GM23338 (cell line): ENCODE data around the gene SPIRE1. TPM values are rescaled to one million over a fixed set of nuclear protein-coding genes. Genes with fewer than 3 reads are reported as not detected.
A peak's percentile ranks its signal among the peaks of the same experiment; 100 is the strongest.

Source experiments
- ATAC-seq: fragments of 200-7000 bp; cut with Tn5 transposase; 3 replicates; pipeline ENCODE4 v1.9.1; 2020
- DNase-seq: peaks from one replicate; pipeline ENCODE4 v3.0.0-alpha.2; 2015; ENCODE audit warnings: low spot score
- H2AFZ ChIP-seq: fragments of 200-600 bp; sonication (generic); 2 replicates; pipeline ENCODE4 v1.8.0; 2016; ENCODE audit warnings: antibody characterized with exemption, mild to moderate bottlenecking, moderate library complexity
- H3F3A ChIP-seq: fragments of 200-600 bp; sonication (generic); replicated peaks from 2 replicates; pipeline ENCODE4 v1.8.0; 2017; ENCODE audit warnings: antibody characterized with exemption, mixed run types, low read depth
- H3K27ac ChIP-seq: fragments of 200-600 bp; sonication (generic); 2 replicates; pipeline ENCODE4 v1.6.1; 2016; ENCODE audit warnings: low read depth
- H3K27me3 ChIP-seq: fragments of 200-600 bp; sonication (generic); 2 replicates; pipeline ENCODE4 v1.8.0; 2016; ENCODE audit warnings: mild to moderate bottlenecking, mixed run types, moderate library complexity; ENCODE audit not compliant: insufficient read depth
- H3K36me3 ChIP-seq: fragments of 200-600 bp; sonication (generic); 2 replicates; pipeline ENCODE4 v1.8.0; 2016; ENCODE audit warnings: mild to moderate bottlenecking; ENCODE audit not compliant: insufficient read depth
- H3K4me1 ChIP-seq: fragments of 200-600 bp; sonication (generic); 2 replicates; pipeline ENCODE4 v1.8.0; 2016; ENCODE audit warnings: mild to moderate bottlenecking, moderate library complexity; ENCODE audit not compliant: insufficient read depth
- H3K4me2 ChIP-seq: fragments of 200-600 bp; sonication (generic); 2 replicates; pipeline ENCODE4 v1.7.1; 2017; ENCODE audit warnings: mixed run types
- H3K4me3 ChIP-seq: fragments of 200-600 bp; sonication (generic); 2 replicates; pipeline ENCODE4 v1.6.1; 2016; ENCODE audit warnings: mixed run types
- H3K79me2 ChIP-seq: fragments of 200-600 bp; sonication (generic); replicated peaks from 2 replicates; pipeline ENCODE4 v1.8.0; 2017; ENCODE audit warnings: mild to moderate bottlenecking; ENCODE audit not compliant: insufficient read depth
- H3K9me2 ChIP-seq: fragments of 200-600 bp; sonication (generic); 2 replicates; pipeline ENCODE4 v1.8.0; 2017; ENCODE audit not compliant: insufficient read depth
- H4K20me1 ChIP-seq: fragments of 200-600 bp; sonication (generic); replicated peaks from 2 replicates; pipeline ENCODE4 v1.8.0; 2017; ENCODE audit warnings: mild to moderate bottlenecking; ENCODE audit not compliant: insufficient read depth
- H3K27ac Mint-ChIP-seq: 2 replicates; pipeline ENCODE4 v1.8.0; 2020; ENCODE audit warnings: inconsistent platforms, mild to moderate bottlenecking, moderate library complexity, mixed read lengths
- H3K27me3 Mint-ChIP-seq: 3 replicates; pipeline ENCODE4 v1.8.0; 2022; ENCODE audit warnings: low read depth, mild to moderate bottlenecking, moderate library complexity, mixed read lengths, inconsistent platforms; ENCODE audit not compliant: insufficient read depth, poor library complexity
- H3K36me3 Mint-ChIP-seq: 3 replicates; pipeline ENCODE4 v1.8.0; 2021; ENCODE audit warnings: low read depth, mild to moderate bottlenecking, inconsistent platforms, moderate library complexity, mixed read lengths
- H3K4me1 Mint-ChIP-seq: 3 replicates; pipeline ENCODE4 v1.8.0; 2020; ENCODE audit warnings: mild to moderate bottlenecking, inconsistent platforms, mixed read lengths
- H3K4me3 Mint-ChIP-seq: 3 replicates; pipeline ENCODE4 v1.8.0; 2021; ENCODE audit warnings: moderate library complexity, mild to moderate bottlenecking, inconsistent platforms, mixed read lengths
- H3K9me3 Mint-ChIP-seq: 3 replicates; pipeline ENCODE4 v1.8.0; 2020; ENCODE audit warnings: moderate library complexity, mild to moderate bottlenecking, inconsistent platforms, mixed read lengths
- CREB1 ChIP-seq: fragments of 250-450 bp; sonication (Bioruptor Pico); IDR thresholded peaks from 2 replicates; pipeline ENCODE4 v1.5.0; 2020; ENCODE audit warnings: low read depth, mild to moderate bottlenecking, moderate library complexity
- ETS1 ChIP-seq: IDR thresholded peaks from 2 replicates; pipeline ENCODE4 v1.6.1; 2016; ENCODE audit warnings: antibody characterized with exemption
- EZH2 ChIP-seq: fragments of 200-600 bp; sonication (generic); IDR thresholded peaks from one replicate; pipeline ENCODE4 v1.8.0; 2017; ENCODE audit warnings: antibody characterized with exemption, mild to moderate bottlenecking, low read depth; ENCODE audit not compliant: unreplicated experiment
- EZH2phosphoT487 ChIP-seq: fragments of 200-600 bp; sonication (generic); IDR thresholded peaks from one replicate; pipeline ENCODE4 v1.8.1; 2018; ENCODE audit warnings: antibody characterized with exemption; ENCODE audit not compliant: unreplicated experiment
- JUNB ChIP-seq: IDR thresholded peaks from one replicate; pipeline ENCODE4 v1.6.1; 2016; ENCODE audit warnings: antibody characterized with exemption; ENCODE audit not compliant: unreplicated experiment
- NANOG ChIP-seq: IDR thresholded peaks from 2 replicates; pipeline ENCODE4 v1.6.1; 2016; ENCODE audit warnings: antibody characterized with exemption, borderline replicate concordance
- POLR2AphosphoS5 ChIP-seq: IDR thresholded peaks from 2 replicates; pipeline ENCODE4 v1.6.1; 2016; ENCODE audit warnings: antibody characterized with exemption, low read depth
- STAT1 ChIP-seq: IDR thresholded peaks from one replicate; pipeline ENCODE4 v1.6.1; 2016; ENCODE audit warnings: antibody characterized with exemption; ENCODE audit not compliant: unreplicated experiment
- ZNF114 ChIP-seq: fragments of 250-450 bp; sonication (Bioruptor Pico); IDR thresholded peaks from 2 replicates; pipeline ENCODE4 v1.5.0; 2020; ENCODE audit warnings: mild to moderate bottlenecking, moderate library complexity
- ZNF331 ChIP-seq: fragments of 250-450 bp; sonication (Bioruptor Pico); IDR thresholded peaks from 2 replicates; pipeline ENCODE4 v1.5.0; 2020; ENCODE audit warnings: low read depth, mild to moderate bottlenecking, moderate library complexity
- polyA plus RNA-seq: library from polyadenylated mRNA; unstranded; fragments of >200 nt; fragmentation: Nextera tagmentation; extraction: Ambion mirVana; gene quantifications from 2 replicates; pipeline ENCODE4 v1.2.1, GENCODE V29; 2016
- total RNA-seq: library from RNA; depleted of rRNA; stranded (reverse); fragments of >200 nt; shearing (Covaris generic); gene quantifications from 2 replicates; pipeline ENCODE4 v1.2.3, GENCODE V29; 2014
- TF ChIP-seq, protein P1 (sequence below): fragments of 250-450 bp; sonication (Bioruptor Pico); IDR thresholded peaks from 2 replicates; pipeline ENCODE4 v1.5.0; 2020; ENCODE audit warnings: mild to moderate bottlenecking, moderate library complexity
- TF ChIP-seq, protein P2 (sequence below): IDR thresholded peaks from one replicate; pipeline ENCODE4 v1.6.1; 2018; ENCODE audit warnings: antibody characterized with exemption; ENCODE audit not compliant: unreplicated experiment
- TF ChIP-seq, protein P3 (sequence below), 2 experiments: fragments of 200-600 bp in 1 of 2; sonication (generic) in 1 of 2; conservative IDR thresholded peaks; 2 replicates each; pipeline versions ENCODE4 v1.5.1 to v1.6.1; 2016 to 2017; ENCODE audit warnings: antibody characterized with exemption in 2 of 2, low read depth in 2 of 2, mild to moderate bottlenecking in 2 of 2, moderate library complexity in 1 of 2

Gene SPIRE1
- total and polyA plus RNA-seq, 2 experiments from 2014 or later, result 2.9 to 15.5 TPM

GRCh38 chr18:12397254-12397653, 260.7 kb downstream of the SPIRE1 start:
- no peak overlapping the region for H3K4me3 Mint-ChIP-seq
- Histone ChIP-seq H4K20me1 (no peaks in the 10 kb centered on the region), H2AFZ (peak overlapping the region; percentile 74; the same call in 1 of the 2 replicates), H3K4me3 (no peak overlapping the region), H3K27ac (no peak overlapping the region), H3F3A (no peaks in the 10 kb centered on the region), H3K79me2 (no peaks in the 10 kb centered on the region), H3K36me3 (no peaks in the 10 kb centered on the region), H3K4me1 (no peaks in the 10 kb centered on the region; the same call in 1 of the 2 replicates), H3K27me3 (no peaks in the 10 kb centered on the region), H3K9me2 (no peaks in the 10 kb centered on the region), H3K4me2 (no peak overlapping the region)
- TF ChIP-seq, protein P1, sequence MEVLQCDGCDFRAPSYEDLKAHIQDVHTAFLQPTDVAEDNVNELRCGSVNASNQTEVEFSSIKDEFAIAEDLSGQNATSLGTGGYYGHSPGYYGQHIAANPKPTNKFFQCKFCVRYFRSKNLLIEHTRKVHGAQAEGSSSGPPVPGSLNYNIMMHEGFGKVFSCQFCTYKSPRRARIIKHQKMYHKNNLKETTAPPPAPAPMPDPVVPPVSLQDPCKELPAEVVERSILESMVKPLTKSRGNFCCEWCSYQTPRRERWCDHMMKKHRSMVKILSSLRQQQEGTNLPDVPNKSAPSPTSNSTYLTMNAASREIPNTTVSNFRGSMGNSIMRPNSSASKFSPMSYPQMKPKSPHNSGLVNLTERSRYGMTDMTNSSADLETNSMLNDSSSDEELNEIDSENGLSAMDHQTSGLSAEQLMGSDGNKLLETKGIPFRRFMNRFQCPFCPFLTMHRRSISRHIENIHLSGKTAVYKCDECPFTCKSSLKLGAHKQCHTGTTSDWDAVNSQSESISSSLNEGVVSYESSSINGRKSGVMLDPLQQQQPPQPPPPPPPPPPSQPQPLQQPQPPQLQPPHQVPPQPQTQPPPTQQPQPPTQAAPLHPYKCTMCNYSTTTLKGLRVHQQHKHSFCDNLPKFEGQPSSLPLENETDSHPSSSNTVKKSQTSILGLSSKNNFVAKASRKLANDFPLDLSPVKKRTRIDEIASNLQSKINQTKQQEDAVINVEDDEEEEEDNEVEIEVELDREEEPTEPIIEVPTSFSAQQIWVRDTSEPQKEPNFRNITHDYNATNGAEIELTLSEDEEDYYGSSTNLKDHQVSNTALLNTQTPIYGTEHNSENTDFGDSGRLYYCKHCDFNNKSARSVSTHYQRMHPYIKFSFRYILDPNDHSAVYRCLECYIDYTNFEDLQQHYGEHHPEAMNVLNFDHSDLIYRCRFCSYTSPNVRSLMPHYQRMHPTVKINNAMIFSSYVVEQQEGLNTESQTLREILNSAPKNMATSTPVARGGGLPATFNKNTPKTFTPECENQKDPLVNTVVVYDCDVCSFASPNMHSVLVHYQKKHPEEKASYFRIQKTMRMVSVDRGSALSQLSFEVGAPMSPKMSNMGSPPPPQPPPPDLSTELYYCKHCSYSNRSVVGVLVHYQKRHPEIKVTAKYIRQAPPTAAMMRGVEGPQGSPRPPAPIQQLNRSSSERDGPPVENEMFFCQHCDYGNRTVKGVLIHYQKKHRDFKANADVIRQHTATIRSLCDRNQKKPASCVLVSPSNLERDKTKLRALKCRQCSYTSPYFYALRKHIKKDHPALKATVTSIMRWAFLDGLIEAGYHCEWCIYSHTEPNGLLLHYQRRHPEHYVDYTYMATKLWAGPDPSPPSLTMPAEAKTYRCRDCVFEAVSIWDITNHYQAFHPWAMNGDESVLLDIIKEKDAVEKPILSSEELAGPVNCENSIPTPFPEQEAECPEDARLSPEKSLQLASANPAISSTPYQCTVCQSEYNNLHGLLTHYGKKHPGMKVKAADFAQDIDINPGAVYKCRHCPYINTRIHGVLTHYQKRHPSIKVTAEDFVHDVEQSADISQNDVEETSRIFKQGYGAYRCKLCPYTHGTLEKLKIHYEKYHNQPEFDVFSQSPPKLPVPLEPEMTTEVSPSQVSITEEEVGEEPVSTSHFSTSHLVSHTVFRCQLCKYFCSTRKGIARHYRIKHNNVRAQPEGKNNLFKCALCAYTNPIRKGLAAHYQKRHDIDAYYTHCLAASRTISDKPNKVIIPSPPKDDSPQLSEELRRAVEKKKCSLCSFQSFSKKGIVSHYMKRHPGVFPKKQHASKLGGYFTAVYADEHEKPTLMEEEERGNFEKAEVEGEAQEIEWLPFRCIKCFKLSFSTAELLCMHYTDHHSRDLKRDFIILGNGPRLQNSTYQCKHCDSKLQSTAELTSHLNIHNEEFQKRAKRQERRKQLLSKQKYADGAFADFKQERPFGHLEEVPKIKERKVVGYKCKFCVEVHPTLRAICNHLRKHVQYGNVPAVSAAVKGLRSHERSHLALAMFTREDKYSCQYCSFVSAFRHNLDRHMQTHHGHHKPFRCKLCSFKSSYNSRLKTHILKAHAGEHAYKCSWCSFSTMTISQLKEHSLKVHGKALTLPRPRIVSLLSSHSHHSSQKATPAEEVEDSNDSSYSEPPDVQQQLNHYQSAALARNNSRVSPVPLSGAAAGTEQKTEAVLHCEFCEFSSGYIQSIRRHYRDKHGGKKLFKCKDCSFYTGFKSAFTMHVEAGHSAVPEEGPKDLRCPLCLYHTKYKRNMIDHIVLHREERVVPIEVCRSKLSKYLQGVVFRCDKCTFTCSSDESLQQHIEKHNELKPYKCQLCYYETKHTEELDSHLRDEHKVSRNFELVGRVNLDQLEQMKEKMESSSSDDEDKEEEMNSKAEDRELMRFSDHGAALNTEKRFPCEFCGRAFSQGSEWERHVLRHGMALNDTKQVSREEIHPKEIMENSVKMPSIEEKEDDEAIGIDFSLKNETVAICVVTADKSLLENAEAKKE (CRISPR knock-in tag), result no peak
- TF ChIP-seq CREB1 (CRISPR knock-in tag) (no peak), JUNB (no peak), STAT1 (no peak), NANOG (no peak), EZH2phosphoT487 (no peak), POLR2AphosphoS5 (no peak), ETS1 (no peak), EZH2 (no peak), ZNF114 (CRISPR knock-in tag) (no peak), ZNF331 (CRISPR knock-in tag) (no peak)
- TF ChIP-seq, protein P2, sequence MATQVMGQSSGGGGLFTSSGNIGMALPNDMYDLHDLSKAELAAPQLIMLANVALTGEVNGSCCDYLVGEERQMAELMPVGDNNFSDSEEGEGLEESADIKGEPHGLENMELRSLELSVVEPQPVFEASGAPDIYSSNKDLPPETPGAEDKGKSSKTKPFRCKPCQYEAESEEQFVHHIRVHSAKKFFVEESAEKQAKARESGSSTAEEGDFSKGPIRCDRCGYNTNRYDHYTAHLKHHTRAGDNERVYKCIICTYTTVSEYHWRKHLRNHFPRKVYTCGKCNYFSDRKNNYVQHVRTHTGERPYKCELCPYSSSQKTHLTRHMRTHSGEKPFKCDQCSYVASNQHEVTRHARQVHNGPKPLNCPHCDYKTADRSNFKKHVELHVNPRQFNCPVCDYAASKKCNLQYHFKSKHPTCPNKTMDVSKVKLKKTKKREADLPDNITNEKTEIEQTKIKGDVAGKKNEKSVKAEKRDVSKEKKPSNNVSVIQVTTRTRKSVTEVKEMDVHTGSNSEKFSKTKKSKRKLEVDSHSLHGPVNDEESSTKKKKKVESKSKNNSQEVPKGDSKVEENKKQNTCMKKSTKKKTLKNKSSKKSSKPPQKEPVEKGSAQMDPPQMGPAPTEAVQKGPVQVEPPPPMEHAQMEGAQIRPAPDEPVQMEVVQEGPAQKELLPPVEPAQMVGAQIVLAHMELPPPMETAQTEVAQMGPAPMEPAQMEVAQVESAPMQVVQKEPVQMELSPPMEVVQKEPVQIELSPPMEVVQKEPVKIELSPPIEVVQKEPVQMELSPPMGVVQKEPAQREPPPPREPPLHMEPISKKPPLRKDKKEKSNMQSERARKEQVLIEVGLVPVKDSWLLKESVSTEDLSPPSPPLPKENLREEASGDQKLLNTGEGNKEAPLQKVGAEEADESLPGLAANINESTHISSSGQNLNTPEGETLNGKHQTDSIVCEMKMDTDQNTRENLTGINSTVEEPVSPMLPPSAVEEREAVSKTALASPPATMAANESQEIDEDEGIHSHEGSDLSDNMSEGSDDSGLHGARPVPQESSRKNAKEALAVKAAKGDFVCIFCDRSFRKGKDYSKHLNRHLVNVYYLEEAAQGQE, result no peak
- TF ChIP-seq, protein P3, sequence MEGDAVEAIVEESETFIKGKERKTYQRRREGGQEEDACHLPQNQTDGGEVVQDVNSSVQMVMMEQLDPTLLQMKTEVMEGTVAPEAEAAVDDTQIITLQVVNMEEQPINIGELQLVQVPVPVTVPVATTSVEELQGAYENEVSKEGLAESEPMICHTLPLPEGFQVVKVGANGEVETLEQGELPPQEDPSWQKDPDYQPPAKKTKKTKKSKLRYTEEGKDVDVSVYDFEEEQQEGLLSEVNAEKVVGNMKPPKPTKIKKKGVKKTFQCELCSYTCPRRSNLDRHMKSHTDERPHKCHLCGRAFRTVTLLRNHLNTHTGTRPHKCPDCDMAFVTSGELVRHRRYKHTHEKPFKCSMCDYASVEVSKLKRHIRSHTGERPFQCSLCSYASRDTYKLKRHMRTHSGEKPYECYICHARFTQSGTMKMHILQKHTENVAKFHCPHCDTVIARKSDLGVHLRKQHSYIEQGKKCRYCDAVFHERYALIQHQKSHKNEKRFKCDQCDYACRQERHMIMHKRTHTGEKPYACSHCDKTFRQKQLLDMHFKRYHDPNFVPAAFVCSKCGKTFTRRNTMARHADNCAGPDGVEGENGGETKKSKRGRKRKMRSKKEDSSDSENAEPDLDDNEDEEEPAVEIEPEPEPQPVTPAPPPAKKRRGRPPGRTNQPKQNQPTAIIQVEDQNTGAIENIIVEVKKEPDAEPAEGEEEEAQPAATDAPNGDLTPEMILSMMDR (conservative IDR thresholded peaks at IDR 0.05; ENCODE audit: low read depth in 2 of 2), result no peak
- peaks cover 7% of the 10 kb centered on the region; the same call in 2 of the 3 replicates for H3K4me1 Mint-ChIP-seq
- no peaks in the 10 kb centered on the region for H3K36me3 Mint-ChIP-seq
- no peaks in the 10 kb centered on the region for H3K9me3 Mint-ChIP-seq
- DNase-seq (no peak), ATAC-seq (peak; percentile 16; the same call in 2 of the 3 replicates)
- no peak overlapping the region for H3K27ac Mint-ChIP-seq
- peaks cover 17% of the 10 kb centered on the region for H3K27me3 Mint-ChIP-seq
